ENCODE results near the gene TGIF2LX.
"Not testable (repeated sequence)": the region's sequence is repeated elsewhere in the genome, so short reads cannot be mapped to it uniquely, and the experiment has no call there.

Gene TGIF2LX

GRCh38 chrX:89921665-89922064 lies at the start of gene TGIF2LX:
Gene TGIF2LX, plus strand, starts transcription at chrX:89921908. Its CDS starts 178 bp downstream, at chrX:89922086.
- in situ Hi-C loops (cut with MboI; ENCODE audit: low sequenced_read_pairs) = not testable (repeated sequence)

- in situ Hi-C loops (cut with MboI; ENCODE audit: low sequenced_read_pairs) = not testable (repeated sequence)
Measured at GRCh38 chrX:89922338-89922934, 728 bp downstream of the TGIF2LX start.

- in situ Hi-C loops (cut with MboI; ENCODE audit: low sequenced_read_pairs) = not testable (repeated sequence)
Measured at GRCh38 chrX:89943077-89943476, 21.4 kb downstream of the TGIF2LX start.

- in situ Hi-C loops (cut with MboI; ENCODE audit: low sequenced_read_pairs) = not testable (repeated sequence)
Measured at GRCh38 chrX:89965588-89965987, 43.9 kb downstream of the TGIF2LX start.
